Measurements from ENCODE around the gene ARMC6. TPM values are rescaled to one million over a fixed set of nuclear protein-coding genes. Genes with fewer than 3 reads are reported as not detected.

ARMC6 gene
- total and polyA plus RNA-seq, 2 experiments from 2014 or later: 40.9 to 112 TPM

- Histone ChIP-seq H3K4me3 (no peak overlapping the region), H3K27me3 (ENCODE audit: insufficient read depth) (0 out of 2 replicates have a peak, but pooled peaks cover 6% of the 10 kb centered on the region), H3K9me2 (ENCODE audit: insufficient read depth) (0 out of 2 replicates have a peak, but pooled peaks cover 4% of the 10 kb centered on the region), H3K36me3 (ENCODE audit: insufficient read depth) (no peaks in the 10 kb centered on the region), H3K4me1 (ENCODE audit: insufficient read depth) (no peaks in the 10 kb centered on the region; the same call in 1 of the 2 replicates), H3K4me2 (no peak overlapping the region), H3F3A (replicated peaks; ENCODE audit: low read depth) (no peaks in the 10 kb centered on the region), H4K20me1 (replicated peaks; ENCODE audit: insufficient read depth) (no peaks in the 10 kb centered on the region), H3K79me2 (replicated peaks; ENCODE audit: insufficient read depth) (no peaks in the 10 kb centered on the region), H3K27ac (ENCODE audit: low read depth) (no peak overlapping the region), H2AFZ (no peak overlapping the region)
- peaks cover 15% of the 10 kb centered on the region for H3K27me3 Mint-ChIP-seq (ENCODE audit: insufficient read depth, low read depth, poor library complexity)
- peaks cover 3% of the 10 kb centered on the region for H3K4me1 Mint-ChIP-seq
- no peaks in the 10 kb centered on the region for H3K9me3 Mint-ChIP-seq
- ATAC-seq: peak; percentile 64
- TF ChIP-seq ZNF114 (CRISPR knock-in tag; IDR thresholded peaks at IDR 0.05): no peak
- H3K36me3 Mint-ChIP-seq (ENCODE audit: low read depth): no peaks in the 10 kb centered on the region
- DNase-seq (ENCODE audit: low spot score): no peak
- no peak overlapping the region for H3K4me3 Mint-ChIP-seq
- no peak overlapping the region for H3K27ac Mint-ChIP-seq
Observed at GRCh38 chr19:19083413-19084178, 50.2 kb downstream of the ARMC6 start.

- Mint-ChIP-seq H3K27me3 (ENCODE audit: insufficient read depth, low read depth, poor library complexity) (peaks cover 23% of the 10 kb centered on the region), H3K4me3 (no peak overlapping the region), H3K4me1 (peaks cover 20% of the 10 kb centered on the region), H3K36me3 (ENCODE audit: low read depth) (no peaks in the 10 kb centered on the region), H3K9me3 (no peaks in the 10 kb centered on the region), H3K27ac (no peak overlapping the region)
- Histone ChIP-seq H3K9me2 (ENCODE audit: insufficient read depth) (no peaks in the 10 kb centered on the region), H3K27ac (ENCODE audit: low read depth) (no peak overlapping the region), H3K4me2 (no peak overlapping the region), H3K4me1 (ENCODE audit: insufficient read depth) (peaks cover 21% of the 10 kb centered on the region), H3K4me3 (no peak overlapping the region), H3F3A (replicated peaks; ENCODE audit: low read depth) (peaks cover 7% of the 10 kb centered on the region; the same call in 1 of the 2 replicates), H3K79me2 (replicated peaks; ENCODE audit: insufficient read depth) (no peaks in the 10 kb centered on the region), H2AFZ (no peak overlapping the region), H3K36me3 (ENCODE audit: insufficient read depth) (no peaks in the 10 kb centered on the region), H4K20me1 (replicated peaks; ENCODE audit: insufficient read depth) (no peaks in the 10 kb centered on the region), H3K27me3 (ENCODE audit: insufficient read depth) (no peaks in the 10 kb centered on the region)
- ATAC-seq (peak; percentile 9; the same call in 2 of the 3 replicates), DNase-seq (ENCODE audit: low spot score) (no peak)
- no peak for TF ChIP-seq ZNF114 (CRISPR knock-in tag; IDR thresholded peaks at IDR 0.05)
Observed at GRCh38 chr19:19087676-19088075, 54.3 kb downstream of the ARMC6 start.

GRCh38 chr19:19094513-19094912 lies 61.1 kb downstream of the ARMC6 start:
- no peaks in the 10 kb centered on the region for H4K20me1 ChIP-seq (replicated peaks; ENCODE audit: insufficient read depth)
- no peaks in the 10 kb centered on the region for H3K79me2 ChIP-seq (replicated peaks; ENCODE audit: insufficient read depth)
- H3K4me1 Mint-ChIP-seq: peaks cover 17% of the 10 kb centered on the region
- no peak overlapping the region for H3K27ac ChIP-seq (ENCODE audit: low read depth)
- no peak overlapping the region for H3K27ac Mint-ChIP-seq
- H3K4me2 ChIP-seq: no peak overlapping the region
- no peak for ATAC-seq
- H3K9me3 Mint-ChIP-seq: no peaks in the 10 kb centered on the region
- DNase-seq (ENCODE audit: low spot score): no peak
- no peaks in the 10 kb centered on the region for H3K9me2 ChIP-seq (ENCODE audit: insufficient read depth)
- H3F3A ChIP-seq (replicated peaks; ENCODE audit: low read depth): peaks cover 10% of the 10 kb centered on the region; the same call in 1 of the 2 replicates
- H3K27me3 Mint-ChIP-seq (ENCODE audit: insufficient read depth, low read depth, poor library complexity): peaks cover 23% of the 10 kb centered on the region
- peaks cover 17% of the 10 kb centered on the region for H3K4me1 ChIP-seq (ENCODE audit: insufficient read depth)
- no peak overlapping the region for H3K4me3 ChIP-seq
- H3K27me3 ChIP-seq (ENCODE audit: insufficient read depth): no peaks in the 10 kb centered on the region
- H3K4me3 Mint-ChIP-seq: no peak overlapping the region
- no peaks in the 10 kb centered on the region for H3K36me3 Mint-ChIP-seq (ENCODE audit: low read depth)
- no peaks in the 10 kb centered on the region for H3K36me3 ChIP-seq (ENCODE audit: insufficient read depth)
- no peak overlapping the region for H2AFZ ChIP-seq
- TF ChIP-seq STAT1 (IDR thresholded peaks at IDR 0.05; ENCODE audit: unreplicated experiment) (no peak), EZH2 (IDR thresholded peaks at IDR 0.05; ENCODE audit: low read depth, unreplicated experiment) (no peak), JUNB (IDR thresholded peaks at IDR 0.05; ENCODE audit: unreplicated experiment) (no peak)
- TF ChIP-seq, protein P1, sequence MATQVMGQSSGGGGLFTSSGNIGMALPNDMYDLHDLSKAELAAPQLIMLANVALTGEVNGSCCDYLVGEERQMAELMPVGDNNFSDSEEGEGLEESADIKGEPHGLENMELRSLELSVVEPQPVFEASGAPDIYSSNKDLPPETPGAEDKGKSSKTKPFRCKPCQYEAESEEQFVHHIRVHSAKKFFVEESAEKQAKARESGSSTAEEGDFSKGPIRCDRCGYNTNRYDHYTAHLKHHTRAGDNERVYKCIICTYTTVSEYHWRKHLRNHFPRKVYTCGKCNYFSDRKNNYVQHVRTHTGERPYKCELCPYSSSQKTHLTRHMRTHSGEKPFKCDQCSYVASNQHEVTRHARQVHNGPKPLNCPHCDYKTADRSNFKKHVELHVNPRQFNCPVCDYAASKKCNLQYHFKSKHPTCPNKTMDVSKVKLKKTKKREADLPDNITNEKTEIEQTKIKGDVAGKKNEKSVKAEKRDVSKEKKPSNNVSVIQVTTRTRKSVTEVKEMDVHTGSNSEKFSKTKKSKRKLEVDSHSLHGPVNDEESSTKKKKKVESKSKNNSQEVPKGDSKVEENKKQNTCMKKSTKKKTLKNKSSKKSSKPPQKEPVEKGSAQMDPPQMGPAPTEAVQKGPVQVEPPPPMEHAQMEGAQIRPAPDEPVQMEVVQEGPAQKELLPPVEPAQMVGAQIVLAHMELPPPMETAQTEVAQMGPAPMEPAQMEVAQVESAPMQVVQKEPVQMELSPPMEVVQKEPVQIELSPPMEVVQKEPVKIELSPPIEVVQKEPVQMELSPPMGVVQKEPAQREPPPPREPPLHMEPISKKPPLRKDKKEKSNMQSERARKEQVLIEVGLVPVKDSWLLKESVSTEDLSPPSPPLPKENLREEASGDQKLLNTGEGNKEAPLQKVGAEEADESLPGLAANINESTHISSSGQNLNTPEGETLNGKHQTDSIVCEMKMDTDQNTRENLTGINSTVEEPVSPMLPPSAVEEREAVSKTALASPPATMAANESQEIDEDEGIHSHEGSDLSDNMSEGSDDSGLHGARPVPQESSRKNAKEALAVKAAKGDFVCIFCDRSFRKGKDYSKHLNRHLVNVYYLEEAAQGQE (IDR thresholded peaks at IDR 0.05; ENCODE audit: unreplicated experiment): no peak
- TF ChIP-seq, protein P2, sequence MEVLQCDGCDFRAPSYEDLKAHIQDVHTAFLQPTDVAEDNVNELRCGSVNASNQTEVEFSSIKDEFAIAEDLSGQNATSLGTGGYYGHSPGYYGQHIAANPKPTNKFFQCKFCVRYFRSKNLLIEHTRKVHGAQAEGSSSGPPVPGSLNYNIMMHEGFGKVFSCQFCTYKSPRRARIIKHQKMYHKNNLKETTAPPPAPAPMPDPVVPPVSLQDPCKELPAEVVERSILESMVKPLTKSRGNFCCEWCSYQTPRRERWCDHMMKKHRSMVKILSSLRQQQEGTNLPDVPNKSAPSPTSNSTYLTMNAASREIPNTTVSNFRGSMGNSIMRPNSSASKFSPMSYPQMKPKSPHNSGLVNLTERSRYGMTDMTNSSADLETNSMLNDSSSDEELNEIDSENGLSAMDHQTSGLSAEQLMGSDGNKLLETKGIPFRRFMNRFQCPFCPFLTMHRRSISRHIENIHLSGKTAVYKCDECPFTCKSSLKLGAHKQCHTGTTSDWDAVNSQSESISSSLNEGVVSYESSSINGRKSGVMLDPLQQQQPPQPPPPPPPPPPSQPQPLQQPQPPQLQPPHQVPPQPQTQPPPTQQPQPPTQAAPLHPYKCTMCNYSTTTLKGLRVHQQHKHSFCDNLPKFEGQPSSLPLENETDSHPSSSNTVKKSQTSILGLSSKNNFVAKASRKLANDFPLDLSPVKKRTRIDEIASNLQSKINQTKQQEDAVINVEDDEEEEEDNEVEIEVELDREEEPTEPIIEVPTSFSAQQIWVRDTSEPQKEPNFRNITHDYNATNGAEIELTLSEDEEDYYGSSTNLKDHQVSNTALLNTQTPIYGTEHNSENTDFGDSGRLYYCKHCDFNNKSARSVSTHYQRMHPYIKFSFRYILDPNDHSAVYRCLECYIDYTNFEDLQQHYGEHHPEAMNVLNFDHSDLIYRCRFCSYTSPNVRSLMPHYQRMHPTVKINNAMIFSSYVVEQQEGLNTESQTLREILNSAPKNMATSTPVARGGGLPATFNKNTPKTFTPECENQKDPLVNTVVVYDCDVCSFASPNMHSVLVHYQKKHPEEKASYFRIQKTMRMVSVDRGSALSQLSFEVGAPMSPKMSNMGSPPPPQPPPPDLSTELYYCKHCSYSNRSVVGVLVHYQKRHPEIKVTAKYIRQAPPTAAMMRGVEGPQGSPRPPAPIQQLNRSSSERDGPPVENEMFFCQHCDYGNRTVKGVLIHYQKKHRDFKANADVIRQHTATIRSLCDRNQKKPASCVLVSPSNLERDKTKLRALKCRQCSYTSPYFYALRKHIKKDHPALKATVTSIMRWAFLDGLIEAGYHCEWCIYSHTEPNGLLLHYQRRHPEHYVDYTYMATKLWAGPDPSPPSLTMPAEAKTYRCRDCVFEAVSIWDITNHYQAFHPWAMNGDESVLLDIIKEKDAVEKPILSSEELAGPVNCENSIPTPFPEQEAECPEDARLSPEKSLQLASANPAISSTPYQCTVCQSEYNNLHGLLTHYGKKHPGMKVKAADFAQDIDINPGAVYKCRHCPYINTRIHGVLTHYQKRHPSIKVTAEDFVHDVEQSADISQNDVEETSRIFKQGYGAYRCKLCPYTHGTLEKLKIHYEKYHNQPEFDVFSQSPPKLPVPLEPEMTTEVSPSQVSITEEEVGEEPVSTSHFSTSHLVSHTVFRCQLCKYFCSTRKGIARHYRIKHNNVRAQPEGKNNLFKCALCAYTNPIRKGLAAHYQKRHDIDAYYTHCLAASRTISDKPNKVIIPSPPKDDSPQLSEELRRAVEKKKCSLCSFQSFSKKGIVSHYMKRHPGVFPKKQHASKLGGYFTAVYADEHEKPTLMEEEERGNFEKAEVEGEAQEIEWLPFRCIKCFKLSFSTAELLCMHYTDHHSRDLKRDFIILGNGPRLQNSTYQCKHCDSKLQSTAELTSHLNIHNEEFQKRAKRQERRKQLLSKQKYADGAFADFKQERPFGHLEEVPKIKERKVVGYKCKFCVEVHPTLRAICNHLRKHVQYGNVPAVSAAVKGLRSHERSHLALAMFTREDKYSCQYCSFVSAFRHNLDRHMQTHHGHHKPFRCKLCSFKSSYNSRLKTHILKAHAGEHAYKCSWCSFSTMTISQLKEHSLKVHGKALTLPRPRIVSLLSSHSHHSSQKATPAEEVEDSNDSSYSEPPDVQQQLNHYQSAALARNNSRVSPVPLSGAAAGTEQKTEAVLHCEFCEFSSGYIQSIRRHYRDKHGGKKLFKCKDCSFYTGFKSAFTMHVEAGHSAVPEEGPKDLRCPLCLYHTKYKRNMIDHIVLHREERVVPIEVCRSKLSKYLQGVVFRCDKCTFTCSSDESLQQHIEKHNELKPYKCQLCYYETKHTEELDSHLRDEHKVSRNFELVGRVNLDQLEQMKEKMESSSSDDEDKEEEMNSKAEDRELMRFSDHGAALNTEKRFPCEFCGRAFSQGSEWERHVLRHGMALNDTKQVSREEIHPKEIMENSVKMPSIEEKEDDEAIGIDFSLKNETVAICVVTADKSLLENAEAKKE (CRISPR knock-in tag; IDR thresholded peaks at IDR 0.05): no peak
